Natural killer cell (primary cell): ENCODE data around the gene TBL1XR1. TPM values are rescaled to one million over a fixed set of nuclear protein-coding genes. Genes with fewer than 3 reads are reported as not detected.

ENCODE experiments used
- ATAC-seq, 3 donors: fragments of 150-1000 bp in 2 of 3; fragments of 200-7000 bp in 1 of 3; cut with Tn5 transposase; 1 replicate in 1 of 3; 2 replicates in 2 of 3; pipeline ENCODE4 v1.10.0; 2021; ENCODE audit warnings: mild to moderate bottlenecking in 2 of 3, moderate library complexity in 2 of 3
- DNase-seq, 2 donors: peaks; one replicate each; pipeline versions ENCODE4 v3.0.0 to v3.0.0-alpha.2; 2013 to 2021; ENCODE audit warnings: mixed read lengths in 1 of 2
- H3K27ac ChIP-seq: one replicate; pipeline ENCODE4 v1.5.1; 2013; ENCODE audit warnings: mild to moderate bottlenecking, low read length
- H3K27me3 ChIP-seq: one replicate; pipeline ENCODE4 v1.6.1; 2013; ENCODE audit warnings: low read length; ENCODE audit not compliant: control insufficient read depth, insufficient read depth
- H3K36me3 ChIP-seq: one replicate; pipeline ENCODE4 v1.6.1; 2013; ENCODE audit warnings: low read length; ENCODE audit not compliant: control insufficient read depth, insufficient read depth
- H3K4me1 ChIP-seq: one replicate; pipeline ENCODE4 v1.6.1; 2013; ENCODE audit warnings: low read length; ENCODE audit not compliant: control insufficient read depth, insufficient read depth
- H3K4me3 ChIP-seq: one replicate; pipeline ENCODE4 v1.5.1; 2013; ENCODE audit warnings: low read length
- H3K9me3 ChIP-seq: one replicate; pipeline ENCODE4 v1.6.1; 2013; ENCODE audit warnings: low read length; ENCODE audit not compliant: control insufficient read depth, insufficient read depth
- H3K27ac Mint-ChIP-seq, 2 donors: one replicate each; pipeline ENCODE4 v1.8.0; 2022; ENCODE audit warnings: mild to moderate bottlenecking in 2 of 2, mixed read lengths in 2 of 2, moderate library complexity in 1 of 2
- H3K27me3 Mint-ChIP-seq, 2 donors: one replicate each; pipeline ENCODE4 v1.8.0; 2022; ENCODE audit warnings: low read depth in 2 of 2, mixed read lengths in 2 of 2
- H3K36me3 Mint-ChIP-seq: one replicate; pipeline ENCODE4 v1.8.0; 2022; ENCODE audit warnings: mixed read lengths
- H3K4me1 Mint-ChIP-seq, 2 donors: one replicate each; pipeline ENCODE4 v1.8.0; 2022; ENCODE audit warnings: mixed read lengths in 2 of 2
- H3K4me3 Mint-ChIP-seq: one replicate; pipeline ENCODE4 v1.8.0; 2022; ENCODE audit warnings: mild to moderate bottlenecking, moderate library complexity, mixed read lengths
- H3K9me3 Mint-ChIP-seq, 2 donors: one replicate each; pipeline ENCODE4 v1.8.0; 2022; ENCODE audit warnings: mixed read lengths in 2 of 2
- CTCF ChIP-seq: fragments of 200-600 bp; IDR thresholded peaks from one replicate; pipeline ENCODE4 v1.8.0; 2022; ENCODE audit warnings: antibody characterized with exemption
- WGBS: methylation state at CpG from one replicate; pipeline ENCODE4 v1.1.7; 2013; ENCODE audit warnings: missing lambda C conversion rate; ENCODE audit not compliant: insufficient coverage; 5-methylcytosine and 5-hydroxymethylcytosine counted together
- intact Hi-C: fragments of 100-400 bp; cut with micrococcal nuclease; formaldehyde crosslinking; loops from one replicate; pipeline ENCODE4 v1.14.2; 2022
- total RNA-seq, 4 donors: library from RNA; stranded (reverse); fragments of 120-200 nt in 1 of 4; gene quantifications; one replicate each; pipeline versions ENCODE4 v1.2.3 to v1.2.4, GENCODE V29; 2013 to 2022

Gene TBL1XR1
- total RNA-seq, 3 donors from 2014 or later (not counting 1 experiment from before 2014, with no cell fraction given), result 74.6 to 118 (median 81.7) TPM

- Histone ChIP-seq H3K4me3 (no peak overlapping the region), H3K4me1 (no peaks in the 10 kb centered on the region), H3K36me3 (peaks cover 3% of the 10 kb centered on the region), H3K27ac (no peak overlapping the region), H3K9me3 (no peaks in the 10 kb centered on the region), H3K27me3 (no peaks in the 10 kb centered on the region)
- peaks cover 51 to 52% of the 10 kb centered on the region in 2 donors for H3K4me1 Mint-ChIP-seq
- ATAC-seq (no peak), DNase-seq (no peak)
- 98% methylated on average over 6 of the region's 6 CpGs for WGBS
- intact Hi-C loops, result no loop called here
- no peaks in the 10 kb centered on the region for H3K9me3 Mint-ChIP-seq
- H3K4me3 Mint-ChIP-seq, result no peak overlapping the region
- no peaks in the 10 kb centered on the region for H3K36me3 Mint-ChIP-seq
- no peak overlapping the region for H3K27ac Mint-ChIP-seq
- no peaks in the 10 kb centered on the region for H3K27me3 Mint-ChIP-seq
- TF ChIP-seq CTCF, result no peak
Observed at GRCh38 chr3:177069514-177070329, 127.6 kb downstream of the TBL1XR1 start.

- Mint-ChIP-seq H3K4me3 (no peak overlapping the region), H3K4me1 (peaks cover 46 to 51% of the 10 kb centered on the region in 2 donors)
- no CpG with 5 or more reads among the region's 3 CpGs for WGBS
Observed at GRCh38 chr3:177068967-177069366, 128.3 kb downstream of the TBL1XR1 start.

GRCh38 chr3:177066068-177066467 lies 131.2 kb downstream of the TBL1XR1 start:
- Mint-ChIP-seq H3K27ac (peak overlapping the region in 1 of 2 donors; percentile 63), H3K27me3 (no peaks in the 10 kb centered on the region), H3K4me3 (no peak overlapping the region), H3K9me3 (no peaks in the 10 kb centered on the region), H3K36me3 (no peaks in the 10 kb centered on the region), H3K4me1 (peaks cover 47 to 51% of the 10 kb centered on the region in 2 donors)
- Histone ChIP-seq H3K27ac (no peak overlapping the region), H3K36me3 (no peaks in the 10 kb centered on the region), H3K9me3 (no peaks in the 10 kb centered on the region), H3K27me3 (no peaks in the 10 kb centered on the region), H3K4me1 (no peaks in the 10 kb centered on the region), H3K4me3 (no peak overlapping the region)
- DNase-seq (no peak), ATAC-seq (no peak)
- intact Hi-C loops, result no loop called here
- TF ChIP-seq CTCF, result no peak
- 98% methylated on average over 2 of the region's 2 CpGs for WGBS

More at GRCh38 chr3:177068967-177069366, 128.3 kb downstream of the TBL1XR1 start:
- Mint-ChIP-seq H3K36me3 (no peaks in the 10 kb centered on the region), H3K9me3 (no peaks in the 10 kb centered on the region), H3K27ac (peak overlapping the region in 1 of 2 donors; percentile 17), H3K27me3 (no peaks in the 10 kb centered on the region)
- no peak overlapping the region for H3K27ac ChIP-seq
- H3K9me3 ChIP-seq, result no peaks in the 10 kb centered on the region
- DNase-seq, result no peak
- intact Hi-C loops, result no loop called here
- no peaks in the 10 kb centered on the region for H3K36me3 ChIP-seq
- ATAC-seq, result no peak
- H3K4me3 ChIP-seq, result no peak overlapping the region
- H3K4me1 ChIP-seq, result no peaks in the 10 kb centered on the region
- H3K27me3 ChIP-seq, result no peaks in the 10 kb centered on the region
- no peak for TF ChIP-seq CTCF
